Measurements from ENCODE around the gene DEFB126. TPM values are rescaled to one million over a fixed set of nuclear protein-coding genes. Genes with fewer than 3 reads are reported as not detected.
"Not testable (repeated sequence)": the region's sequence is repeated elsewhere in the genome, so short reads cannot be mapped to it uniquely, and the experiment has no call there.

DEFB126 gene
- total RNA-seq = not detected

GRCh38 chr20:142290-142689, at the start of gene DEFB126:
Gene DEFB126 (plus strand): TSS chr20:142590. CDS start chr20:142629, 39 bp downstream.
- no peak for TF ChIP-seq CTCF (IDR thresholded peaks at IDR 0.05)
- DNase-seq (ENCODE audit: low spot score) (no peak), ATAC-seq (ENCODE audit: low FRiP score) (no peak)

GRCh38 chr20:93641-94040, 48.7 kb upstream of the DEFB126 start:
- ATAC-seq (ENCODE audit: low FRiP score) = no peak
- DNase-seq (ENCODE audit: low spot score) = no peak

GRCh38 chr20:95215-95614, 47.2 kb upstream of the DEFB126 start:
- DNase-seq (ENCODE audit: low spot score) = no peak
- no peak for ATAC-seq (ENCODE audit: low FRiP score)
- TF ChIP-seq CTCF (IDR thresholded peaks at IDR 0.05) = no peak

More at GRCh38 chr20:93641-94040, 48.7 kb upstream of the DEFB126 start:
- TF ChIP-seq CTCF (IDR thresholded peaks at IDR 0.05) = no peak

- not testable (repeated sequence) for DNase-seq (ENCODE audit: low spot score); ATAC-seq (ENCODE audit: low FRiP score)
These were observed 44.7 kb upstream of the DEFB126 start for GRCh38 chr20:97691-98090.

GRCh38 chr20:101975-102374, 40.4 kb upstream of the DEFB126 start:
- no peak for ATAC-seq (ENCODE audit: low FRiP score)
- DNase-seq (ENCODE audit: low spot score) = no peak
- no peak for TF ChIP-seq CTCF (IDR thresholded peaks at IDR 0.05)

GRCh38 chr20:103456-103855, 38.9 kb upstream of the DEFB126 start:
- TF ChIP-seq CTCF (IDR thresholded peaks at IDR 0.05) = no peak
- ATAC-seq (ENCODE audit: low FRiP score) = no peak
- DNase-seq (ENCODE audit: low spot score) = no peak

- no peak for ATAC-seq (ENCODE audit: low FRiP score)
- TF ChIP-seq CTCF (IDR thresholded peaks at IDR 0.05) = no peak
These were observed 30.0 kb upstream of the DEFB126 start for GRCh38 chr20:112396-112795.

GRCh38 chr20:117518-117917, 24.9 kb upstream of the DEFB126 start:
- TF ChIP-seq CTCF (IDR thresholded peaks at IDR 0.05) = no peak
- DNase-seq (ENCODE audit: low spot score) (no peak), ATAC-seq (ENCODE audit: low FRiP score) (no peak)

More at GRCh38 chr20:112396-112795, 30.0 kb upstream of the DEFB126 start:
- no peak for DNase-seq (ENCODE audit: low spot score)

- ATAC-seq (ENCODE audit: low FRiP score); DNase-seq (ENCODE audit: low spot score): not testable (repeated sequence)
These were observed 12.5 kb upstream of the DEFB126 start for GRCh38 chr20:129786-130323.

Measured in omental fat pad (tissue), 4 donors.